NCI-H748 treated with DMSO at 0.1 percent for 48 hours (cell line): ENCODE results near the gene PGLYRP4.
A peak's percentile ranks its signal among the peaks of the same experiment; 100 is the strongest.
"Not testable (repeated sequence)": the region's sequence is repeated elsewhere in the genome, so short reads cannot be mapped to it uniquely, and the experiment has no call there.

Source experiments
- DNase-seq: peaks from one replicate; lab custom pipeline; 2025; lab: John Stamatoyannopoulos, UW

The PGLYRP4 gene

DNA sequence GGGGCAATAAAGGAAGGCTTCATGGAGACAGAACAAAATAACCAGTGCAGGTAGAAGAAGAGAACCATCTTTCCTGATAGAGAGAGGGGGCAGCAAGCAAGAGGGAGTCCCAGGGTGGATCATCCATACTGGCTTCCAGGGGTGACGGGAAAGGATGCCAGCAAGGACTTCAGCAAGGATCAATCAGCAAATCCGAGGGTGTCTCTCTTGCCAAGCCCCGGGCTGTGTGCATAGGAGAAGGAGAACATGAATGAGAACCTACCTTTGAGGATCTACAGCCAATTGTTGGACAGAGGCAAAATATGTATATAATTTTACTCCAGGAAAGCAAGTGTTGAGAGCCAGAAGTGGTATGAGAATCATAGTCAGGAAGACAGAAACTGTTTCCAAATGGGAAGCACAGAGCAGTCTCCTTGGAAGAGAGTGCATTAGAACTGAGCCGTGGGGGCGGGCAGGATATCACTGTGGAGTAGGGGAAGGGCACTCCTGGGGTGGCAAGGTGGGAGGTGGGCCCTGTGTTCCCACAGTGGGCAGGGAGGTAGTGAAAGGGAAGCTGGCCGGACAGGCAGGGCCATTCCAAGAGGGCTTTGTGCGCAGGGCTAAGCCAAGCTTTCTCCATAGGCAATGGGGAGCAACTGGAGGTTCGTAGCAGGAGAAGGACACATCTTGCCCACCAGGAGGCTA is 7.9 kb upstream of the PGLYRP4 start:
- no peak for DNase-seq

DNA sequence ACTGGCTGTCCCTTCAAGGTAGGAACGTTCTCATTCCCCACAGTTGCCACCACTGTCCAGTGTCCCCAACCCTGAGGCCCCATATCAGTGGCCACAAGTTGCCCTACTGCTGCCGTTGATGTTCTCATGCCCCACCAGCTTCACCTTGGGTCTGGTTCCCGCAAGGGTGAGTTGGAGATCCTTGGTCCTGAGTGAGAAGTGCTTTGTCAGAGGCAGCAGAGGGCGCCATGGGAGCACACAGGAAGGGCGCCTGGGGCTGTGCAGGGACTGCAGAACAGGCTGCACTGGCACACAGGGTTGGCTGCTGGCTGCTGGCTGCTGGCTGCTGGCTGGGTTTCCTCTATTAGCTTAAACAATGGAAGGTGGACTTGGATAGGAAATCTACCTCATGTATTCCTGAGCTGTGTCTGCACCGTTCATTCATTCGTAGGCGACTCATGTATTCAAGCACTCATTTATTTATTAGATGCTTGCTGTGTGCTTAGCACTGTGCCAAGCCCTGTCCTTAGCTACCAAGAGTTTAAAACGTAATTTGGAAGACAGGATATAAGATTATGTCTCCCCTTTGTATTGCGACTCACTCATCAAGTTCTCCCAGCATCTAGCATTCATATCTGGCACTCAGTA is 6.9 kb upstream of the PGLYRP4 start:
- DNase-seq: peak; percentile 59

DNA sequence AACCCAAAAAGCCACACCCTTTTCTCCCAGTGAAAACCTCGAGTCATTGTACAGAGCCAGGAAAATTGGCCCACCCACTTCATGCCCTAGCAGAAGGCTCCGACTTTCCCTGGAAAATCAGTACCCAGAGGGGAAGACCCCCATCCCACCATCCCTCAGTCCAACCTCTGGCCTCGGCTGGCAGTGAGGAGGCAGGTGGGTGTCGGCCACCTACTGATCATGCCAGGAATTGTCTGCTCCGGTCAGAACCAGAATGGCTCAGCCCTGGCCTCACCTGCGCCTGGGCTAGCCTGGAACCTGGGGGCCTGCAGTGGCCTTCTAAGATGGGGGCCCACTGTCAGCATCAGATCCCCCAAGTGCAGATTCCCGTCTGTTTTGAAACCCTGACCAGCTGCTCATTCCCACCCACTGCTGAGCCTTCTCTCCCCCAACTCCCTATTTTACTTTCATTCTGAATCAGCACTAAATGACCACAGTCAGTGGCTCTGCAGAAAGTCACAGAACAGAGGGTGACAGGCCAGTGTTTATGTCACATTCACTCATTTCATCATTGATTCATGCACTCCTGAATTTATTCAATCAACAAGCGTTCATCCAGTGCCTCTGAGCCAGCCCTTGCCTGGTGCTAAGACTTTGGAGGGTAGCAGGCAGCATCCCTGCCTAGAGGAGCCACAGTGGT is 6.0 kb upstream of the PGLYRP4 start:
- no peak for DNase-seq

DNA sequence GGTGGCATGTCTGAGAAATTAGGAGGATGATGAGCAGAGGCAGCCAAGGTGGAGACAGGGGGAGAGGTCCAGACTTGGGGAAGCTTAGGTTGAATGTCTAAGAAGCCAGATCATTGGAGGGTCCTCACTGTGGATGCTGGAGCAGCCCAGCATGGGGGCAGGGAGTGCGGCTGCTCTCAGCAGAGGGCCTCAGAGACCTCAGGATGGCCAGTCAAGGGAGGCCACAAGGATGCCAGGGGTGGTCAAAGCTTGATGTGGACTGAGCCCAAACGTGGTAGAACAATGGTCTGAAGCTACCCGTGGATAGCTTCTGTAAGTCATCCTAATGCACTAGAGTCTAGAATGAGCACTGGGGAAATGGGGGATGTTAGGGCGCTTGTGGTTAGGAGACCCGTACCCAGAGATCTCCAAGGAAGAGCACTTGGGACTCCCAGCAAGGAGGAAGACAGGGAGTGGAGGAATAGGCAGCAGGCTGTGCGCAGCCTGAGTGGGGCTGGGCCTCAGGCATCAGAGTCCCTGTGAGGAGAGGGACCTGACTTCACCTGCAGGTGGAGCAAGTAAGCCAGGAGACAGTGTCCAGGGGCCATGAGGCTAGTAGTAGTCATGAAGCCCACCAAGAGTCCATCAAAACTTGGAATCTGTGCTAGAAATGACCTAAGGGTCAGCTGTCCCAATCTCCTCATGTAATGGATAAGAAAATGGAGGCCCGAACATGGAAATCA is 4.7 kb upstream of the PGLYRP4 start:
- DNase-seq: no peak

DNA sequence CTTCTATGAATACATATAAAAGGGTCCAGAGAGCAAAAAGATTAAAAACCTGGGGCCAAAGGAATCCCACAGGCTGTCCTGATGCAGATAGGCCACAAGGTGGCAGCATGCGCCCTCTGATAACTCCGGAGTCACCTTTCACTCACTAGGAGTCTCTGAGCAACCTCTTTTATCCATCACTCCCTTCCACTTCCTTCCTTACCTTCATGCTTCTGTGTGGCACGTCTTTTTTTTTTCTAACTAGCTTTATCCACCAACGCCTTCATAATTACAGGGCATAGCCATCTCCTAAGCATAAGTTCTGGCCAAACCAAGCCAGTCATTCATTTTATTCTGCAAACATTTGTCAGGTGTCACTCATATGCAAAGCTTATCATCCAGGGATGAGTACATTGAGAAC is 3.9 kb upstream of the PGLYRP4 start:
- peak; percentile 66 for DNase-seq

DNA sequence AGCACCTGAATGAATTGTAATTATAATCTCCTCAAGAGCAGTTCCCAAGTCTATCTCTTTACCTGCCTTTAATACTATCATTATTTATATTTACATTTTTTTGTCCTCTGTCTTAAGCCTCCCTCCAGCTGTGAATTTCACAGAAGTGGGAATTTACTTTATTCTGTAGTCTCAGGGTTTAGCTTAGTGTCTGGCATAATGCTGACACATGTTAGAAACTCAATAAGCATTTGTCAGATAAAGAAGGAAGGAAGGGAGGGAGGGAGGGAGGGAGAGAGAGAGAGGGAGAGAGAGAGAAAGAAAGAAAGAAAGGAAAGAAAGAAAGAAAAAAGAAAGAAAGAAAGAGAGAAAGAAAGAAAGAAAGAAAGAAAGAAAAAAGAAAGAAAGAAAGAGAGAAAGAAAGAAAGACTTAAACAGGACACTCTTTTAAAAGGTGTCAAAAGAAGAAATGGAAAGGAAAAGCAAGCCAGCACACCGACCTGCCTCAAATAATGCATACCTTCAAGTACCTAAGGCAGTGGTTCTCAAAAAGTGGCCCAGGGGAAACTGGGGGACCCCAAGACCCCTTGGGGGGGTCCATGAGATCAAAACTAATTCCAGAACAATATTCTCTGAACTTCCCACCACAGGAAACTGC is 1.8 kb upstream of the PGLYRP4 start:
- no peak for DNase-seq

DNA sequence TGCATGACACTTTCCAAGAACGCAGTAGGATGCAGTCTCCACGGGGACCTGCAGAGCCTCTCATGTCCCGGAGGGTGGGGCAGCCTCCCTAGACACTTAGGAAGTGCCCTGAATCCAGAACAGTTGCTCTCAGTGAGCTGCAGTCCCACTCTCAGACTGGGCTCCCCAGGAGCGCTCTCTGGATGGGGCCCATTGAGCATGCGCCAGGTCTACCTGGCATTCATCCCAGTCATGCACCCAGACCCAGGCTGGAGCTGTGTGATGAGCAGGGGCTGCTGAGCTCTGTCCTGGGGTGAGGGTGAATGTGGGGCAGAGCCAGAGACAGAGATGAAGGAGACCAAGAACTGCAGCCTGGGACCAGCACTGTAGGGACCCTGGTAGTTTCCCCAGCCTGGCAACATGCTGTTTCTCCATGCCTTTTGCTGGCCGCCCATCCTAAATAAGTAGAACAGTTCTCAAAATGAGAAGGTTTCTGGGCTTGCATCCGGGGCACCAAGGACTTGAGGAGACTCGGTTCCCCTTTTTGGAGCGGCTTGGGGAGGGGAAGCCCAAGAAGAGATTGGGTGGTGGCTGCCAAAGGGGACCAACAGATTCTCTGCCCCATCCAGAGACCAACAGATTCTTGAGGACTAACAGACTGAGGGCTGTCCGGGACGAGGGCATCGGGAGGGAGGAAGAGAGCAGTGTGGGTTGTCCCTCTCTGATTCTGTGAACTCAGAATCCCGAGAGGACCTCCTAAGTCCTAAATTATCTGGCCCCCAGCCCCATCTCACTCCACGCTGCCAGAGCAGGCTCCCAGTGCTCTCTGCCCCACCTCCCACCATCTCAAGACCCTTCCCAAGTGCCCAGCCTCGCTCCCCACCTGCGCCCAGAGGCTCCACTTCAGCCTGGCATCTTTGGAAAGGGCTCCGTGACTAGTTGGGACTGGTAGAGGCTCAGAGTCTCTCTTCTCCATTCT is 1.0 kb upstream of the PGLYRP4 start:
- no peak for DNase-seq

DNA sequence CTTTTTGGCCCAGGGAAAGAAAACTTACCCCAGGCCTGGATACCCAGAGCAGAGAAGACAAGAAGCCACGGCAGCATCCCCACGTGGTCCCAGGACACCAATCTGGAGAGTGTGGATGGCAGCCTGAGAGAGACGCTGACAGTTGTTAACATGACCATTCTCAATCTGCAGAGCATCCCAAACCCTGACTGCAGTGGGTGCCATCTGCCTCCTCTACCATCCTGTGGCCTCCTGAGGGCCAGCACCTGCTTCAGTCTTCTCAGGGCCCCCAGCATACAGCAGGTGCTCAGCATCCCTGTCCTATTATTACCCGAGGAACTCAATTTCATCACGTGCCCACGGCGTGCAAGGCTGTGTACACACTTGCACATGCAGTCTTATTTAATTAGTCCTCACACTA is 785 bp downstream of the PGLYRP4 start:
- DNase-seq: no peak

DNA sequence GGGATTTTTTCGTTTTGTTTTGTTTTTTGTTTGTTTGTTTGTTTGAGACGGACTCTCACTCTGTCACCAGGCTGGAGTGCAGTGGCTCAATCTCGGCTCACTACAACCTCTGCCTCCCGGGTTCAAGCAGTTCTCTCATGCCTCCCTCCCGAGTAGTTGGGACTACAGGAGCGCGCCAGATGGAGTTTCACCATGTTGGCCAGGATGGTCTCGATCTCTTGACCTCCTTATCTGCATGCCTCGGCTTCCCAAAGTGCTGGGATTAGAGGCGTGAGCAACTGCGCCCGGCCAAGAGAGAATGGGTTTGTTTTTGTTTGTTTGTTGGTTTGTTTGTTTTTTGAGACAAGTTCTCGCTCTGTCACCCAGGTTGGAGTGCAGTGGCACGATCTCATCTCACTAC is 1.6 kb downstream of the PGLYRP4 start:
- not testable (repeated sequence) for DNase-seq

DNA sequence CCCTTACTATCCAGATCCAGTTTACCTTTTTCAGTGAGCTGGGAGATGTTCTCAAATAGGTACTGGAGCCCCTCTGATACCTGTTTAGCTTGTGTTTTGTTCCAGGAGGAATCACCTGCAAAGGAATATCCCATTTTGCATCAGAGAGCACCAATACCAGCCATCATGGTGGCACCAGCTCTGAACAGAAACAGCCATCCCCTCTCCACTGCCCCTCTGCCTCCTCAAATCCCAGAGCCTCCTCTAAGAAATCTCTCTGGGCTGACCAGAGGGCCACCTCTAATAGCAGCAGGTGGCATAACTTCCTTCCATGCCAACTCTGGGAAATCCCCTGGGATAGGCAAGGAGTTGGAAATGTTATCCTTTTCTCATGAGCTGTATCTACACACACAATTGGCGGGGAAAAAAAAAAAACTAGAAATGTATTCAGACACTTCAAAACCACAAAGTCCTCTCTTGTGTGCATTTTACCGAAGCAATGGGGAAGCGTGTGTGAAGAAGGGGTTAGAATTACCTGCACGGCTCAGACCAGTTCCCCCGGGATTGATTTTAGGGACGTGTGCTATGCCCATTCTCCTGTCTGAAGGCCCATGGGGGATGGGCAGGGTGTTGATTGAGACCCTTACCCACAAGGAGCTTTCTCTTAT is 2.4 kb downstream of the PGLYRP4 start:
- DNase-seq: no peak

DNA sequence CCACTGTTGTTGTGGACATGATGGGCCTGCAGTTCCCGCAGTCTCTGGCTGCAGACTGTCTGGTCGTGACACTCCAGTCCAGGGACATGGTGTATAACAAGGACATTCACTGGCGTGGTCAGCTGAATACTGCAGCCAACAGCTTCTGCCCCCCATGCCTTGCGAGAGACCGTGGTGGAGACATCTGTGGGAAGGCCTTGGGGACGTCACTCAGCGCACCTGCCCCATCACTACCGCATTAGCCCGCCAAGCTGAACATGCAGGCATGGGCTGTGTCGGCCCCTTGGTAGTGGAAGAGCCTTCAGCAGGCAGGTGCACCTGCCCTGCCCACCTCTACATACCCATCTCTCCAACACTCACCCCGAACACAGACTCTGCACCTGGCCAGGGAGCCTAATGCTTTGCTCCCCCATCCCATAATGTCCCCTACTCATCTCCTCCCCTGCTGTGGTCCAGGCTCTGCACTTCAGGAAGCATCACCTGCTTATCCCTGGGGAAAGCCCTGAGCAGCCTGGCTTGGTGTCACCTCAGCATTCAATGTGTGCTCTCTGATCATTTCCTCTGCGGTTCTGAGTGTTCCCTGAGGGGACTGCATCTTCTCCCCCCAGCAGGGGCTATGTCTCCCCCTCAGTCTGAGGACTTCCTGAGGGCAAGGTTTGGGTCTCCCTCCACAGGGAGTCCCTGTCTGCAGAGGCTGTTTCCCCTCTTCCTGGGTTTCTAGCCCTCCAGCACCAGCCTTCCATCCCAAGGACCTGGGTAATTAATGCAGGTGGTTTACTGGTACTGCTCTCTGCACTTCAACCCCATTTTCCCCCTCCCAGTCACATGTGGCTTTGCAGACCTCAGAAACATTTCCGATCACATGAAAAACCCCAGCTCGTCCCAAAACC is 3.2 kb downstream of the PGLYRP4 start:
- DNase-seq: no peak

DNA sequence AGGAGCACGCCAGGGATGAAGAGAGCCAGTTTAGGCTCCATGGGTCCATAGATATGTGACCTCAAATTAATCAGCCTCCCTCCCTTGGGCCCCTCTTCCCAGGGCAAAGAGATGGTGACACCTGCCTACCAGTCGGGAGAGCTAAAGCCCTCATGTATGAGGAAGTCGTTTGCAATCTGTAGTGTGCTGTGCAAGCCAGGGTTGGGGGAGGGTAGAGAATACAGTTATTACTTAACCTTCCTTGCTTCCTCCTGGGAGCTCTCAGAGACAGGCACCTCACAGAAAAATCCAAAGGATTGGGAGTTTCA is 4.0 kb downstream of the PGLYRP4 start:
- no peak for DNase-seq

DNA sequence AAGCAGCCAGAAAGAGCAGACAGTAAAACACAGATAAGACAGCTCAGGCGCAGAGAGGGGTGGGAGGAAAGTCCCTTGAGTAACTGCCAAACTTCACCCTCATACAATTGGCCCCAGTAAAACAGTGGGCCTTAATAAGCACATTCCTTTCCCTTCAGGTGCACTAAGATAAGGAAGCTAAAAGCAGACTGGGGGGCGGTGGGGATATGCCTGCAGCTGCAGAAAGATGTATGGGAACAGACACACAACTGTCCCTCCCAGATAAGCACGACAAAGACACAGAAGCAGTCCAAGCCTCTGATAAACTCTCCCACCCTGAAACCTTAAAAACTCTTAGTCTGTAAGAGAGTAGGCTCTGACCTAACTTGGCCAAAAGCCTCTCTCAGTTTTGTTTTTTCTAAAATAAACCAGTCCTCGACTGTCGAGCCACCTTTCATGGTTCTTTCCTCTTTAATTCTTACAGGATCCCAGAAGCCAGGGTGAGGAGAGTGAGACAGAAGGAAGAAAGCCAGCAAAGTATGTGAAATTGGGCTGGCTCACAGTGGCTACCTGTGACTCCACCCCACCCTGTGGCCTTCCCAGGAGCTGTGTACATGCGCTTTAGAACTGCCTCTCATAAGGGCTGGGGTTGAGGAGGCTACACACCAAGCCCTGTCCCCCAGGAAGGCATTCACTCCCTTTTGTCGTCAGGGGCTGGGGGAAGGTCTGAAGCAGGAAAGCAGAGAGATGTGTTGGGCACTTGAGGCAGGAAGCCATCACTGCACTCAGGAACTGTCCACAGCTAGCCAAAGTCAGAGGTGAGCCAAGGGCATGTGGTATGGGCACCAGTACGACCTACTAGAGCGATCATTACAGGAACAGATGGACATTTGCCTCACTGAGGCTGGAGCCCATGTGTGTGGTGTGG is 4.6 kb downstream of the PGLYRP4 start:
- no peak for DNase-seq

DNA sequence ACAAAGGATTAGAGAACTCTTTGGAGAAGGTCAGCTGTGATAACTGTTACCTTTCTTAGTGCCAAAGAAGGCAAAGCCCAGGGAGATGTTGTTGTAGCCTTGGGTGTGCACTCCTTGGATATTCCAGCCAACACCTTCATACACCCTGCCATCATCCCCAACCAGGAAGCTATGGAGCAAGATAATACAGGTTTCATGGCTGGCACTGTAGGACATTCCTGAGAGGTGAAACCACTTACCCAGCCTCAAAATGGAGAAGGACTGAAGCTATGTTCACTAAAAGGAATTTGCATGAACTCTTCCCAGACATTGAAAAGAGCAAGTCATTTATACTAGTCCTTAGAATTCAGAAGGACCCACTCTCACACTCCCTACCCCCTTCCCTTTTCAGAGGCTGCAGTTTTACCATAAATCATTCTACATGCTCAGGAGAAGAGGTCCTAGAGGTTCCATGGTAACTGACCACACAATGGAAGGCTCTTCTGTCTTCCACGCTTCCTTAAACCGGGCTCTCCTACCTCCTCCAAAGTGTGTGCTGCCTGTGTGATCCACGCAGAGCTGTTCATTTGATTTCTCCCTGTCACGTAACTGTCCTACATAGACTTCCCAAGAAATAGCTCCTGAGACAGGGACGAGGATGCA is 5.5 kb downstream of the PGLYRP4 start:
- DNase-seq: no peak

DNA sequence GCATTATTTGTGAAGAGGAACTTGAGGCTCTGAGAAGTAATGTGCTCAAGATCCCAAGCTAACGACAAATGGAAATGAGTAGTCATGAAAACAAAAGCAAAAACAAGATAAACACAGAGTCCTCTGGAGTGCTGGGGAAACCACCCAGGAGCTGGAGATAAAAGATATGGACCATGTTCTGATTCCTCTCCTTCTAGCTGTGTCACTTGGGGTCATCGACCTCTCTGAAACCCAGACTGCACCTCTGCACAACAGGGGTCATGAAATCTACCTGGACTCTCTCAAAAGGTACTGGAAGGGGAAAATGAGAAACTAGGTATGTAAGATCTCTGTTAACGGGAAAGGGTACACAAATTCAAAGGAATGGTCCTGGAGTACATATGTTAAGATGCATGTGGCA is 6.5 kb downstream of the PGLYRP4 start:
- DNase-seq: no peak

DNA sequence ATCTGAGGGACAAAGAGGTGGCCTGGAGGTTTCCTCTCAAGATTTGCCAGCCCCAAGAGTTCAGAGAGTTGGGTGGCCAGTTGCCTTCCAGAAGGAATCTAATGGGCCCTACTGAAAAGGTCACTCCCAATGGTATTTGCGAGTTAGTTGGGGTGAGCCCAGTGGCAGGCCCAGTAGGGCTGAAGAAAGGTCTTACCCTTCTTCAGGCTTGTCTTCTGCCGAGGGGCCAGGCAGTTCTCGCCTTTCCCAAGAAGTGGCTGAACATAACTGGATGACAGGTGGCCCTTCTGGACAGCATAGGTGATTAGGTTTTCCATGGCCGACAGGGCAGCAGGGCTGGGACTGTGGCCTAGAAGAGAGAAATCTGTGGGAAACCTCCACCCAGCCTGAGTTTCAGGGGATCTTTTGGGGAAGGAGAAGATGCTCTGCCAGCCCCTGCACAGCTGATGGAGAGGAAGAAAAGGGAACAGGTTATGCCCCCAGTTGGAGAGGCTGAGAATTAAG is 7.2 kb downstream of the PGLYRP4 start:
- no peak for DNase-seq

DNA sequence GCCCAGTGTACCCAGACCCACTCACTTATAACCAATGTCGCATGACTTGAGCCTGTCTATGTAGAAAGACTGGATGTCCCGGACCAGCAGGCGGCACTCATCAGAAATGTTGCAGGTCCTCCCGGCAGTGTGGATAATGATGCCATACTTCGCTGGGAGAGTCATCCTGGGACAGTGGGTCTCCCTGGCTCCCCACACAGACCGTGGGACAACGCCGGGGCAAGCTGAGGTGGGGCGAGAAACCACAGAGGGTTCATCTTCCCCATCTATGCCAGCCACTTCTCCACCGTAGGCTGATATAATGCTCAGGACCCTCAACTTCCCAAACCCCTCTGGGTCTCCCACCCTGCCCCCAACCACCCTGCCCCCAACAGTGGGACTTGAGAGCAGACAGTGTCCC is 8.3 kb downstream of the PGLYRP4 start:
- DNase-seq: no peak

DNA sequence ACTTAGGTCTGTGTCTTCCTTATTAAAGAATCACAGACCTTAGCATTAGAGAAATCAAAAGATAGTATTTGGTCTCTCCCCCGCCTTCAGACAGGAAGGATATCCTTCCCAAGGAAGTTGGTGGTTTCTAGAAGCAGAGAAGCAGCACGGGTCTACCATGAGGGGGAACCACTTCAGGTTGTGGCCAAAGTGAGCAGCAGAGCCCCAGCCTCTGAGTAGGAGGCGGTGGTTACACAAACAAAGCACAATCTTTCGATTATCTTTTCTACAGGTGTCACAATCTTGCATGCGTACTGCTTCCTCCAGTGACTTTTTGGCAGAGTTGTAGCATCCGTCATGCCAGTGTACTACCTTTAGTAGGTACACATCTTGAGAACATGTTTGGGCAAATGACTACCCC is 8.8 kb downstream of the PGLYRP4 start:
- DNase-seq: no peak
